Liver (tissue), 3 donors: ENCODE data around the gene KCNJ14.

Experiments
- CTCF ChIP-seq: fragments of 150-350 bp; IDR thresholded peaks from 2 replicates; pipeline ENCODE4 v1.5.1; 2017; ENCODE audit warnings: improper control_type of control experiment, low read depth, low read length; ENCODE audit not compliant: missing input control
- JUND ChIP-seq, 2 donors: IDR thresholded peaks; 2 replicates each; pipeline ENCODE4 v1.6.1; 2016; ENCODE audit warnings: antibody characterized with exemption in 2 of 2
- REST ChIP-seq: IDR thresholded peaks from 2 replicates; pipeline ENCODE4 v1.6.1; 2016; ENCODE audit warnings: antibody characterized with exemption, mild to moderate bottlenecking
- RXRA ChIP-seq, 2 donors: IDR thresholded peaks; 2 replicates each; pipeline ENCODE4 v1.6.1; 2017 to 2018; ENCODE audit warnings: antibody characterized with exemption in 2 of 2, mild to moderate bottlenecking in 1 of 2
- SP1 ChIP-seq: IDR thresholded peaks from 2 replicates; pipeline ENCODE4 v1.6.1; 2018; ENCODE audit warnings: antibody characterized with exemption, mild to moderate bottlenecking
- TAF1 ChIP-seq: conservative IDR thresholded peaks from 2 replicates; pipeline ENCODE4 v1.6.1; 2016; ENCODE audit warnings: antibody characterized with exemption, mild to moderate bottlenecking
- TF ChIP-seq, protein P1 (sequence below): IDR thresholded peaks from 2 replicates; pipeline ENCODE4 v1.6.1; 2016; ENCODE audit warnings: antibody characterized with exemption
- donor health status: healthy.
- donor health status: healthy.

GRCh38 chr19:48479686-48480085 lies 24.3 kb downstream of the KCNJ14 start:
- TF ChIP-seq JUND (IDR thresholded peaks at IDR 0.05) = no peak
- TF ChIP-seq CTCF = no peak
- TF ChIP-seq, protein P1, sequence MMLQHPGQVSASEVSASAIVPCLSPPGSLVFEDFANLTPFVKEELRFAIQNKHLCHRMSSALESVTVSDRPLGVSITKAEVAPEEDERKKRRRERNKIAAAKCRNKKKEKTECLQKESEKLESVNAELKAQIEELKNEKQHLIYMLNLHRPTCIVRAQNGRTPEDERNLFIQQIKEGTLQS = no peak
- TF ChIP-seq TAF1 = no peak
- TF ChIP-seq REST = no peak
- TF ChIP-seq SP1 = no peak
- TF ChIP-seq RXRA (IDR thresholded peaks at IDR 0.05) = no peak
